Dermis lymphatic vessel endothelial cell (primary cell): ENCODE measurements around the gene CLEC1A. TPM values are rescaled to one million over a fixed set of nuclear protein-coding genes. Genes with fewer than 3 reads are reported as not detected.

Source experiments
- total RNA-seq: library from RNA; depleted of rRNA; stranded (reverse); fragments of >200 nt; gene quantifications from 2 replicates; pipeline ENCODE4 v1.2.1, GENCODE V29; 2014

The CLEC1A gene, protein sequence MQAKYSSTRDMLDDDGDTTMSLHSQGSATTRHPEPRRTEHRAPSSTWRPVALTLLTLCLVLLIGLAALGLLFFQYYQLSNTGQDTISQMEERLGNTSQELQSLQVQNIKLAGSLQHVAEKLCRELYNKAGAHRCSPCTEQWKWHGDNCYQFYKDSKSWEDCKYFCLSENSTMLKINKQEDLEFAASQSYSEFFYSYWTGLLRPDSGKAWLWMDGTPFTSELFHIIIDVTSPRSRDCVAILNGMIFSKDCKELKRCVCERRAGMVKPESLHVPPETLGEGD
- 14.4 and 15.8 TPM in 2 replicates for total RNA-seq

DNA sequence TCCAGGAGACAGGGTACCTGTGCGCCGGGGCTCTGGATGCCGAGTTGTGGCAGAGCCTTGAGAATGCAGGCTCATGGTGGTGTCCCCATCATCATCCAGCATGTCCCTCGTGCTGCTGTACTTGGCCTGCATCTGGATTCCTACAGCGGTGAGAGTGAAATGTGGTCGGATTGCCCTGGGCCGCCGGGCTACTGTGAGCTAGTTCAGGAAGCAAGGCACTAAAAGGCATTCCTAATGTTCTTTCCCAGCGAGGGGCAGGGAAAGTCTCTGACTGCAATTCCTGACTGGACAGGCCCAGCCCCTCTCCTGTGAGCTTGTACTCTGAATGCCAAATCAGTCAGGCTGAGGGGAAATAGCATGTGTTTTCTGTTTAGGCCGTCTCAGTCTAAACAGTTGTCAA, at the start of gene CLEC1A:
Gene CLEC1A, minus strand, starts transcription at position 195 of the 400 bp plus-strand sequence. Its CDS starts 63 bp downstream, at position 132.

DNA sequence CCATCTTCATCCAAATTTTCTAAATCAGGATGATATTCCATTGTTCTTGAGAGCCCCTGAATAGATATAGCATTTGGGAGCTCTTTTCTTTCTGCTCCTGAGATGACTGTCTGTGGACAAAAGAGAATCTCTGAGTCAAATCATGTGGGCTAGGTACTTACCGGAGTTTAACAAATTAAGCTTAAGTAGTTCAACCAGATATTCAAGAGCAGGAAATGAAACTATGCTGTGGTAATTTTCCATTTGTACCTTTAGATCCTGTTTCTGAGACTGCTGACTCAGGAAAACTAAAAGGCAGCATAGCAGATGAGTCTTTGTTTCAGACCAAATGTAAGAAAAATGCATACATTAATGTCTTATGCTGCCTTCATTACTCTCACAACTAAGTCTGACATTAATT, 31.3 kb upstream of the CLEC1A start, which contains the start of gene CLEC7A:
Gene CLEC7A, minus strand, starts transcription at position 158 of the 400 bp plus-strand sequence. Its CDS starts 117 bp downstream, at position 41.

DNA sequence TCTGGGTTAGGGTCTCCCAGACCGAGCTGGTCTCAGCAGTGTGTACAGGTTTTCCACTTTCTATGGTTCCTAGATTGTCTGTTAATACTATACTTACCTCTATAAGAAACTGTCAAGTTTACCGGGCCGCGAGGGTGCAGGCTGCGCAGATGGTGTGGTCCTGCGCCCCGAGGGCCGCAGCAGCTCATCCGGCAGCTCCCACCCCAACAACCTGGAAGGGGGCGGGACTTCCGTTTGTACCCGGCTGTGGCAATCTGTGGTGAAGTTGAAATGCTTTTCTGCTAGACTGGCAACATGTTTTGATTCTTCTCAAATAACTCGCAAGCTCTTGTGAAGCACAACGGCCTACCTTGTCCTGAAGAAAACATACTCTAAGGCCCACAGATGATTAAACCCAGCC, 68.3 kb downstream of the CLEC1A start, which contains the start of gene CLEC9A:
Gene CLEC9A, plus strand, starts transcription at position 237 of the 400 bp plus-strand sequence. CDS start 22,006 bp downstream, outside the sequence.

Other genes starting within 250 kb of the CLEC1A start
- 45.6 and 83.1 TPM in 2 replicates for gene CLEC2B, start 229.6 kb downstream of the CLEC1A start, total RNA-seq
- not detected in 2 replicates for gene KLRF2, start 217.5 kb downstream of the CLEC1A start, total RNA-seq
- not detected in 2 replicates for gene CLEC2A, start 166.6 kb downstream of the CLEC1A start, total RNA-seq
- gene CLEC12A, start 127.6 kb downstream of the CLEC1A start, total RNA-seq, result not detected in 2 replicates
- not detected in 2 replicates for gene CLEC1B, start 99.9 kb downstream of the CLEC1A start, total RNA-seq
- not detected in 2 replicates for gene CLEC12B, start 88.4 kb downstream of the CLEC1A start, total RNA-seq
- not detected in 2 replicates for gene CLEC9A, start 68.3 kb downstream of the CLEC1A start, total RNA-seq
- gene CLEC7A, start 31.2 kb upstream of the CLEC1A start, total RNA-seq, result 0.33 and 0.43 TPM in 2 replicates
- under 0.01 TPM in 1 of 2 replicates, not detected in the other for gene OLR1, start 73.1 kb upstream of the CLEC1A start, total RNA-seq
- gene TMEM52B, start 80.0 kb upstream of the CLEC1A start, total RNA-seq, result not detected in 2 replicates
- gene GABARAPL1, start 113.9 kb upstream of the CLEC1A start, total RNA-seq, result 126 and 215 TPM in 2 replicates
- 0.09 and 0.11 TPM in 2 replicates for gene KLRD1, start 208.9 kb upstream of the CLEC1A start, total RNA-seq